ENCODE data around the gene AP1G2. TPM values are rescaled to one million over a fixed set of nuclear protein-coding genes. Genes with fewer than 3 reads are reported as not detected.
A peak's percentile ranks its signal among the peaks of the same experiment; 100 is the strongest.

The AP1G2 gene
- total and polyA plus RNA-seq, 2 of the 13 experiments (the other 11 are each of a cell fraction or from before 2014, with no cell fraction given): 96.9 to 611 TPM

- TF ChIP-seq SIX1 (CRISPR knock-in tag; IDR thresholded peaks at IDR 0.05; ENCODE audit: borderline replicate concordance) (no peak), DPF2 (CRISPR knock-in tag; IDR thresholded peaks at IDR 0.05; ENCODE audit: borderline replicate concordance, low read depth) (no peak), KAT7 (CRISPR knock-in tag; IDR thresholded peaks at IDR 0.05; ENCODE audit: borderline replicate concordance) (no peak), RAD51 (IDR thresholded peaks at IDR 0.05; ENCODE audit: borderline replicate concordance) (no peak), PLSCR1 (CRISPR knock-in tag; IDR thresholded peaks at IDR 0.05; ENCODE audit: borderline replicate concordance) (peak; percentile 73; the same call in 1 of the 2 replicates), ZNF768 (CRISPR knock-in tag; IDR thresholded peaks at IDR 0.05) (peak; percentile 29; the same call in 1 of the 2 replicates), HNRNPL (IDR thresholded peaks at IDR 0.05; ENCODE audit: low read depth, low read length) (no peak), ZBTB38 (CRISPR knock-in tag; IDR thresholded peaks at IDR 0.05) (no peak), STAG1 (CRISPR knock-in tag; IDR thresholded peaks at IDR 0.05) (0 out of 2 replicates have a peak, but pooled peaks have one; percentile 13), ZNF317 (CRISPR knock-in tag; IDR thresholded peaks at IDR 0.05) (no peak), PAXIP1 (CRISPR knock-in tag; conservative IDR thresholded peaks at IDR 0.05) (no peak), HDAC6 (IDR thresholded peaks at IDR 0.05; ENCODE audit: low read depth, low read length) (no peak), MEF2D (CRISPR knock-in tag; IDR thresholded peaks at IDR 0.05) (no peak), FLYWCH1 (CRISPR knock-in tag; IDR thresholded peaks at IDR 0.05) (no peak), PHF21A (CRISPR knock-in tag; IDR thresholded peaks at IDR 0.05) (no peak), FOXA1 (IDR thresholded peaks at IDR 0.05) (no peak), FOXA1 (CRISPR knock-in tag; IDR thresholded peaks at IDR 0.05) (no peak), U2AF1 (optimal IDR thresholded peaks at IDR 0.05; ENCODE audit: low read depth, low read length) (no peak), GATAD2A (CRISPR knock-in tag; IDR thresholded peaks at IDR 0.05) (no peak), ZBTB7A (CRISPR knock-in tag; IDR thresholded peaks at IDR 0.05) (no peak), ZNF451 (CRISPR knock-in tag; IDR thresholded peaks at IDR 0.05) (peak; percentile 27; the same call in 1 of the 2 replicates), MBD4 (IDR thresholded peaks at IDR 0.05; ENCODE audit: borderline replicate concordance, low read length) (no peak), CBX2 (IDR thresholded peaks at IDR 0.05; ENCODE audit: low read depth, low read length) (no peak), CBX2 (CRISPR knock-in tag; IDR thresholded peaks at IDR 0.05; ENCODE audit: low read depth) (no peak)
- no peaks in the 10 kb centered on the region for H3K4me1 ChIP-seq (ENCODE audit: insufficient read depth, low read length)
- no TSS peak for BruUV-seq (replicated peaks)
- peak; percentile 49 for ATAC-seq
- no peak overlapping the region for H2AFZ ChIP-seq (ENCODE audit: low read length)
- H3K27me3 ChIP-seq (ENCODE audit: control insufficient read depth in 1 of 2, insufficient read depth in 2 of 2, low read length in 2 of 2): no peaks in the 10 kb centered on the region
- H3K27ac ChIP-seq (ENCODE audit: extremely low read length, insufficient read depth, low read length): no peak overlapping the region
- no peak for DNase-seq (ENCODE audit: low spot score)
- ChIA-PET CTCF (ENCODE audit: low intra/inter-chr PET ratio, low total read pairs) (no interaction called here), POLR2A (no interaction called here)
- no peaks in the 10 kb centered on the region for H3K9me3 ChIP-seq (ENCODE audit: low read length)
- H3K4me2 ChIP-seq (ENCODE audit: low read depth, low read length): no peak overlapping the region
- WGBS (ENCODE audit: low lambda C conversion rate): 89% methylated on average over 1 of the region's 1 CpG
- no peaks in the 10 kb centered on the region for H3K36me3 ChIP-seq (replicated peaks in 1 of 2; ENCODE audit: control insufficient read depth in 1 of 2, insufficient read depth in 2 of 2, low read length in 2 of 2)
- in situ Hi-C loops (cut with HindIII; ENCODE audit: extremely low pct_ligation_motif_present, low pct_unique_long_range_greater_than_20kb) (no loop called here), intact Hi-C loops (cut with micrococcal nuclease; ENCODE audit: unreplicated experiment) (no loop called here)
- no peak overlapping the region for H3K9ac ChIP-seq (ENCODE audit: insufficient read depth, low read depth, low read length)
- H3K4me3 ChIP-seq (replicated peaks in 1 of 3; ENCODE audit: insufficient read depth in 1 of 3, low read depth in 2 of 3, low read length in 3 of 3): no peak overlapping the region
- no peaks in the 10 kb centered on the region for H3K79me2 ChIP-seq (ENCODE audit: insufficient read depth, low read length)
- peak; percentile 68 for FAIRE-seq
- H4K20me1 ChIP-seq (ENCODE audit: insufficient read depth, low read length): no peaks in the 10 kb centered on the region
Measured at GRCh38 chr14:23528555-23528954, 39.0 kb downstream of the AP1G2 start.
